Lower leg skin (tissue), 4 donors: ENCODE measurements around the gene RCHY1. TPM values are rescaled to one million over a fixed set of nuclear protein-coding genes. Genes with fewer than 3 reads are reported as not detected.

Experiments
- DNase-seq, 2 donors: peaks; one replicate each; pipeline ENCODE4 v3.0.0-alpha.2; 2019; ENCODE audit warnings: low spot score in 2 of 2
- H3K4me3 ChIP-seq: fragments of 200-600 bp; sonication (generic); 2 replicates; pipeline ENCODE4 v1.5.1; 2017; ENCODE audit warnings: mild to moderate bottlenecking, low read depth; ENCODE audit not compliant: poor library complexity, severe bottlenecking
- CTCF ChIP-seq, 3 donors: fragments of 450-650 bp; IDR thresholded peaks; one replicate each; pipeline ENCODE4 v1.5.1; 2016; ENCODE audit warnings: antibody characterized with exemption in 3 of 3, mild to moderate bottlenecking in 3 of 3, moderate library complexity in 2 of 3
- POLR2A ChIP-seq, 2 donors: fragments of 450-650 bp; IDR thresholded peaks; one replicate each; pipeline ENCODE4 v1.6.1; 2016 to 2017; ENCODE audit warnings: antibody characterized with exemption in 2 of 2, mild to moderate bottlenecking in 1 of 2, moderate library complexity in 1 of 2
- WGBS, 2 donors: methylation state at CpG; one replicate each; pipeline ENCODE4 v1.1.5; 2018; 5-methylcytosine and 5-hydroxymethylcytosine counted together
- intact Hi-C: fragments of 100-400 bp; cut with DNase I; formaldehyde crosslinking; loops from one replicate; pipeline ENCODE4 v1.15.0; 2023; ENCODE audit warnings: low total_unique reads
- total RNA-seq, 4 donors: library from RNA; depleted of rRNA; stranded (reverse); fragments of >200 nt; gene quantifications; one replicate each; pipeline ENCODE4 v1.1.0, GENCODE V29; 2016

The RCHY1 gene
- total RNA-seq, 4 donors from 2014 or later, result 9.3 to 28.2 (median 16.8) TPM

DNA sequence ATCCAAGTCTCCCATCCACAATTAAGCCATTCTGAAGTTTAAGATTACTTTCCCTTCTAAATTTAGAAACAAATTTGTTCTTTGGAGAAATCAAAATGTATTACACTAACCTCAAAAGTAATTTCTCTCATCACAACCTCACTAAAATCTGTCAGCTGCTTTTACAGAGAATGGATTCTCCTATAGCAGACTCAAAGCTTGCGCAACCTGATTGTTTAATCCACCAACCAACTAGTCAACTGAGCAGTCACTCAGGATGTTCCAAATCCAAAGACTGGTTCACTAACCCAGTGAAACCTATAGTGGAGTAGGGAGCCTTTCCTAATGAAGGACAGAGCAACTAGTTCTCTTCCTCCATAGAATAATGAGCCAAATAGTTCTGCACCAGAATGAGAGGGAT, 44.3 kb downstream of the RCHY1 start:
- TF ChIP-seq POLR2A (IDR thresholded peaks at IDR 0.05) (no peak), CTCF (IDR thresholded peaks at IDR 0.05) (no peak)
- intact Hi-C loops, result no loop called here
- no peak overlapping the region for H3K4me3 ChIP-seq
- WGBS, 2 donors, result 97 to 100% methylated on average over 1 of the region's 1 CpG
- no peak for DNase-seq

DNA sequence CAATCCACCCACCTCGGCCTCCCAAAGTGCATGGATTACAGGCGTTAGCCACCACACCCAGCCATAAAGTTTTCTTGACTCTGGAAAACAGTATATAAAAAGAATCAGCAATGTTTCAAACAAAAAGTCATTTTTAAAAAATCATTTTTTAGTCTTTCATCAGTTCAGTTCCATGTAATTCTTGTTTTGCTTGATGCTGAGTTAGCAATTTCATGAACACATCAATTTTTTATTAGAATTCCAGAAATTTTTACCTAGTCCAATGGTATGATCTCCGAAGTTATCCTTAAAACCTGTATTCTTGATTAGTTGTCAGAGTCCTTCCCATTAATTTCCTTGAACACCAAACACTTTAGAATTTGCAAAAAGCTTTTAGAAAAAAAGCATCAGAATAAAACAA, 56.8 kb downstream of the RCHY1 start:
- H3K4me3 ChIP-seq, result no peak overlapping the region
- DNase-seq, result no peak
- WGBS, 2 donors, result 69 to 75% methylated on average over 3 of the region's 3 CpGs
- TF ChIP-seq POLR2A (IDR thresholded peaks at IDR 0.05) (no peak), CTCF (IDR thresholded peaks at IDR 0.05) (no peak)
- intact Hi-C loops, result no loop called here

DNA sequence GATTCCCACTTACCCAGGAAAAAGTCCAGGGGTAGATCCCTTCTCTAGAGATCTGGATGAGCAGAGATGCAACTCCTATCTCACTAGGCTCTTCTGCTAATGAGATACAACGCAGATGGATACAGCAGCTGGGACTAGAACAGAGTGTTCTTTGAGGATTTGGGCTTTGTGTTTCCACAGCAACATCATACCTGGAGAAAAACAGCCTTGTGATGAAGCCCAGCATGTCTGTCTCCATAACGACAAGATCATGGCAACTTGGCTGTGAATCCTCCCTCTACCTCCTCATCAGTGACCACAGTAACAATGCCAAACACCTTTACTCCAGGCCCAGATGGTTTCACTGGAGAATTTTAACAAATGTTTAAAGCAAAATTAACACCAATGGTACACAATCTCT, 80.1 kb downstream of the RCHY1 start:
- intact Hi-C loops, result no loop called here
- no peak for DNase-seq
- WGBS, 2 donors, result 82 to 89% methylated on average over 2 of the region's 2 CpGs

GRCh38 chr4:75432683-75433082, 81.5 kb downstream of the RCHY1 start:
- intact Hi-C loops, result no loop called here
- DNase-seq, result no peak
- TF ChIP-seq CTCF (IDR thresholded peaks at IDR 0.05), result no peak
- no peak overlapping the region for H3K4me3 ChIP-seq

More for the DNA sequence above, 80.1 kb downstream of the RCHY1 start:
- no peak overlapping the region for H3K4me3 ChIP-seq
- TF ChIP-seq POLR2A (IDR thresholded peaks at IDR 0.05) (no peak), CTCF (IDR thresholded peaks at IDR 0.05) (no peak)

DNA sequence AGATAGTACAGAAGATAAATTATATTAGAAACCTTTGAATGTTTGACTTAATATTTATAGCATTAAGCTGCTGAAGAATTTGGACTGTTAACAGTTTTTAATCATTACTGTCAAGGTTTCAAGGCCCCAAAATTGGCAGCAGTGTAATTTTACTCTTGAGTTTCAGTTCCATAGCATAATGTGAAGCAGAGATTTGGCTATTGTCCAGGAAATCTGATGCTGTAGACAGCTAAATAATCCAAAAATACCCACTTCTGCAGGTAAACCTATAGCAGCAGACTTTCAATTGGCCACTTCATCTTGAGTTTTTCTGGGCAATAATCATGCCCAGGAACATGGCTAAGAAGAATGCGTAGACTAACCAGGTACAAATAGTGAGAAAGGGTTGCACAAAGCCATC, 85.0 kb downstream of the RCHY1 start:
- 0 to 36% methylated on average over 1 of the region's 1 CpG for WGBS, 2 donors
- TF ChIP-seq CTCF (IDR thresholded peaks at IDR 0.05) (no peak), POLR2A (IDR thresholded peaks at IDR 0.05) (no peak)
- intact Hi-C loops, result no loop called here
- no peak overlapping the region for H3K4me3 ChIP-seq
- no peak for DNase-seq

Other genes with a start within 250 kb of the RCHY1 start
- gene THAP6, start 70 bp upstream of the RCHY1 start, total RNA-seq, result 10 to 100 TPM in 3 of 4 donors, 1 to 10 TPM in 1; 8.8 to 19.7 (median 11.6) TPM
- gene ODAPH, start 41.7 kb upstream of the RCHY1 start, total RNA-seq, result not detected
- gene CDKL2, start 116.1 kb upstream of the RCHY1 start, total RNA-seq, result 1 to 10 TPM in 2 of 4 donors, under 1 TPM in 2; 0.17 to 2.5 (median 0.95) TPM
- 10 to 100 TPM; 50.5 to 67.9 (median 57.2) TPM for gene G3BP2, start 159.0 kb upstream of the RCHY1 start, total RNA-seq
- 10 to 100 TPM; 52.9 to 59.1 (median 57.6) TPM for gene USO1, start 210.2 kb upstream of the RCHY1 start, total RNA-seq